HG03280 (cell line): ENCODE data around the gene DDX52.
"Not testable (repeated sequence)": the region's sequence is repeated elsewhere in the genome, so short reads cannot be mapped to it uniquely, and the experiment has no call there.

Experiments
- ATAC-seq: cut with Tn5 transposase; IDR thresholded peaks from one replicate; pipeline ENCODE4 v1.9.1; 2021; ENCODE audit warnings: mild to moderate bottlenecking, moderate library complexity; ENCODE audit not compliant: unreplicated experiment

DDX52 gene

GRCh38 chr17:37643118-37643766 is at the start of gene DDX52:
TSS of gene DDX52 (minus strand) at chr17:37643446. CDS start at chr17:37643420, 26 bp downstream.
- peak; percentile 89 for ATAC-seq

- no peak for ATAC-seq
These were observed 48.6 kb upstream of the DDX52 start for GRCh38 chr17:37691807-37692206.

GRCh38 chr17:37689317-37689716 is 46.1 kb upstream of the DDX52 start:
- no peak for ATAC-seq

- ATAC-seq, result no peak
These were observed 40.3 kb upstream of the DDX52 start for GRCh38 chr17:37683454-37683984.

- ATAC-seq, result no peak
These were observed 38.8 kb upstream of the DDX52 start for GRCh38 chr17:37682007-37682406.

- ATAC-seq, result not testable (repeated sequence)
These were observed 36.7 kb upstream of the DDX52 start for GRCh38 chr17:37679995-37680394.

GRCh38 chr17:37678036-37678435 is 34.8 kb upstream of the DDX52 start:
- no peak for ATAC-seq

- no peak for ATAC-seq
These were observed 33.8 kb upstream of the DDX52 start for GRCh38 chr17:37677021-37677420.

- no peak for ATAC-seq
These were observed 33.1 kb upstream of the DDX52 start for GRCh38 chr17:37676115-37676925.

GRCh38 chr17:37674511-37674910 is 31.3 kb upstream of the DDX52 start:
- ATAC-seq, result no peak

GRCh38 chr17:37673386-37673785 is 30.1 kb upstream of the DDX52 start:
- ATAC-seq, result no peak

- no peak for ATAC-seq
These were observed 29.4 kb upstream of the DDX52 start for GRCh38 chr17:37672548-37673078.

GRCh38 chr17:37671824-37672547 is 28.7 kb upstream of the DDX52 start:
- no peak for ATAC-seq

GRCh38 chr17:37671028-37671823 is 28.0 kb upstream of the DDX52 start:
- ATAC-seq, result no peak

GRCh38 chr17:37667039-37667438 is 23.8 kb upstream of the DDX52 start:
- no peak for ATAC-seq

- ATAC-seq, result no peak
These were observed 21.0 kb upstream of the DDX52 start for GRCh38 chr17:37664214-37664613.

- no peak for ATAC-seq
These were observed 19.1 kb upstream of the DDX52 start for GRCh38 chr17:37662353-37662752.

GRCh38 chr17:37661400-37662014 is 18.3 kb upstream of the DDX52 start:
- no peak for ATAC-seq

GRCh38 chr17:37659925-37660324 is 16.7 kb upstream of the DDX52 start:
- no peak for ATAC-seq

GRCh38 chr17:37657202-37657601 is 14.0 kb upstream of the DDX52 start:
- no peak for ATAC-seq
